Measurements from ENCODE around the gene PBXIP1. TPM values are rescaled to one million over a fixed set of nuclear protein-coding genes. Genes with fewer than 3 reads are reported as not detected.
"Not testable (repeated sequence)": the region's sequence is repeated elsewhere in the genome, so short reads cannot be mapped to it uniquely, and the experiment has no call there.

PBXIP1 gene
- total RNA-seq, 1 donor from 2014 or later, result 25.1 TPM

- Mint-ChIP-seq H3K27me3 (ENCODE audit: insufficient read depth) (peaks cover 2% of the 10 kb centered on the region), H3K36me3 (ENCODE audit: low read depth) (peaks cover 7% of the 10 kb centered on the region), H3K4me1 (ENCODE audit: low read depth) (peaks cover 40% of the 10 kb centered on the region), H3K27ac (peak overlapping the region; percentile 95), H3K9me3 (no peaks in the 10 kb centered on the region), H3K4me3 (peak overlapping the region; percentile 87)
- DNase-seq (ENCODE audit: low spot score), result no peak
- intact Hi-C loops (cut with micrococcal nuclease), result loop anchor here (1.0 to 5.0 kb wide), 9 partner anchors 9 to 592 kb away; partner anchors contain the start of genes CKS1B, FLAD1, IL6R and RUSC1
These were observed 43.9 kb upstream of the PBXIP1 start for GRCh38 chr1:154999571-155000410.

- H3K9me3 Mint-ChIP-seq, result no peaks in the 10 kb centered on the region
- H3K27ac Mint-ChIP-seq, result peak overlapping the region; percentile 92
- DNase-seq (ENCODE audit: low spot score), result no peak
- peaks cover 40% of the 10 kb centered on the region for H3K4me1 Mint-ChIP-seq (ENCODE audit: low read depth)
- peaks cover 5% of the 10 kb centered on the region for H3K36me3 Mint-ChIP-seq (ENCODE audit: low read depth)
- peaks cover 2% of the 10 kb centered on the region for H3K27me3 Mint-ChIP-seq (ENCODE audit: insufficient read depth)
- H3K4me3 Mint-ChIP-seq, result peak overlapping the region; percentile 81
- intact Hi-C loops (cut with micrococcal nuclease), result loop anchor here (1.0 to 5.0 kb wide), 6 partner anchors 9 to 517 kb away; partner anchors contain the start of gene FLAD1
These were observed 43.1 kb upstream of the PBXIP1 start for GRCh38 chr1:154998818-154999570.

- no peaks in the 10 kb centered on the region for H3K9me3 Mint-ChIP-seq
- H3K27ac Mint-ChIP-seq, result peak overlapping the region; percentile 92
- H3K4me1 Mint-ChIP-seq (ENCODE audit: low read depth), result peaks cover 42% of the 10 kb centered on the region
- H3K27me3 Mint-ChIP-seq (ENCODE audit: insufficient read depth), result peaks cover 2% of the 10 kb centered on the region
- H3K4me3 Mint-ChIP-seq, result peak overlapping the region; percentile 81
- intact Hi-C loops (cut with micrococcal nuclease), result loop anchor here (5.0 kb wide), 1 partner anchor 516 kb away; no protein-coding TSS in a partner anchor
- no peak for DNase-seq (ENCODE audit: low spot score)
- peaks cover 1% of the 10 kb centered on the region for H3K36me3 Mint-ChIP-seq (ENCODE audit: low read depth)
These were observed 42.4 kb upstream of the PBXIP1 start for GRCh38 chr1:154998201-154998780.

- peaks cover 6% of the 10 kb centered on the region for H3K36me3 Mint-ChIP-seq (ENCODE audit: low read depth)
- no peaks in the 10 kb centered on the region for H3K9me3 Mint-ChIP-seq
- peaks cover 2% of the 10 kb centered on the region for H3K27me3 Mint-ChIP-seq (ENCODE audit: insufficient read depth)
- H3K4me3 Mint-ChIP-seq, result peak overlapping the region; percentile 57
- H3K27ac Mint-ChIP-seq, result peak overlapping the region; percentile 50
- no peak for DNase-seq (ENCODE audit: low spot score)
- intact Hi-C loops (cut with micrococcal nuclease), result loop anchor here (5.0 kb wide), 1 partner anchor 515 kb away; no protein-coding TSS in a partner anchor
- H3K4me1 Mint-ChIP-seq (ENCODE audit: low read depth), result peaks cover 42% of the 10 kb centered on the region
These were observed 41.2 kb upstream of the PBXIP1 start for GRCh38 chr1:154996966-154997701.

- peaks cover 42% of the 10 kb centered on the region for H3K4me1 Mint-ChIP-seq (ENCODE audit: low read depth)
- not testable (repeated sequence) for H3K36me3 Mint-ChIP-seq (ENCODE audit: low read depth); H3K4me3 Mint-ChIP-seq; H3K9me3 Mint-ChIP-seq; DNase-seq (ENCODE audit: low spot score); H3K27me3 Mint-ChIP-seq (ENCODE audit: insufficient read depth); H3K27ac Mint-ChIP-seq
- intact Hi-C loops (cut with micrococcal nuclease), result loop anchor here (5.0 kb wide), 1 partner anchor 513 kb away; no protein-coding TSS in a partner anchor
These were observed 39.5 kb upstream of the PBXIP1 start for GRCh38 chr1:154995301-154995983.

- DNase-seq (ENCODE audit: low spot score), result no peak
- no peaks in the 10 kb centered on the region for H3K27me3 Mint-ChIP-seq (ENCODE audit: insufficient read depth)
- H3K36me3 Mint-ChIP-seq (ENCODE audit: low read depth), result peaks cover 9% of the 10 kb centered on the region
- intact Hi-C loops (cut with micrococcal nuclease), result no loop called here
- H3K27ac Mint-ChIP-seq, result peak overlapping the region; percentile 38
- H3K4me1 Mint-ChIP-seq (ENCODE audit: low read depth), result peaks cover 39% of the 10 kb centered on the region
- no peak overlapping the region for H3K4me3 Mint-ChIP-seq
- no peaks in the 10 kb centered on the region for H3K9me3 Mint-ChIP-seq
These were observed 38.7 kb upstream of the PBXIP1 start for GRCh38 chr1:154994591-154994990.

- no peak for DNase-seq (ENCODE audit: low spot score)
- no peaks in the 10 kb centered on the region for H3K9me3 Mint-ChIP-seq
- H3K36me3 Mint-ChIP-seq (ENCODE audit: low read depth), result peaks cover 11% of the 10 kb centered on the region
- H3K4me1 Mint-ChIP-seq (ENCODE audit: low read depth), result peaks cover 42% of the 10 kb centered on the region
- no peaks in the 10 kb centered on the region for H3K27me3 Mint-ChIP-seq (ENCODE audit: insufficient read depth)
- no peak overlapping the region for H3K4me3 Mint-ChIP-seq
- no peak overlapping the region for H3K27ac Mint-ChIP-seq
- intact Hi-C loops (cut with micrococcal nuclease), result no loop called here
These were observed 38.3 kb upstream of the PBXIP1 start for GRCh38 chr1:154994269-154994587.

GRCh38 chr1:154993572-154994268, 37.8 kb upstream of the PBXIP1 start, which contains the start of gene LENEP:
TSS of gene LENEP (plus strand) at chr1:154993586. CDS start at chr1:154993608, 22 bp downstream.
- Mint-ChIP-seq H3K4me1 (ENCODE audit: low read depth) (peaks cover 41% of the 10 kb centered on the region), H3K27me3 (ENCODE audit: insufficient read depth) (no peaks in the 10 kb centered on the region), H3K27ac (peak within 1 kb of the TSS; percentile 61), H3K9me3 (no peaks in the 10 kb centered on the region), H3K4me3 (no peak within 1 kb of the TSS), H3K36me3 (ENCODE audit: low read depth) (peaks cover 16% of the 10 kb centered on the region)
- intact Hi-C loops (cut with micrococcal nuclease), result no loop called here
- DNase-seq (ENCODE audit: low spot score), result no peak

- H3K27ac Mint-ChIP-seq, result peak overlapping the region; percentile 23
- H3K4me3 Mint-ChIP-seq, result no peak overlapping the region
- no peak for DNase-seq (ENCODE audit: low spot score)
- intact Hi-C loops (cut with micrococcal nuclease), result no loop called here
- H3K9me3 Mint-ChIP-seq, result no peaks in the 10 kb centered on the region
- peaks cover 18% of the 10 kb centered on the region for H3K36me3 Mint-ChIP-seq (ENCODE audit: low read depth)
- H3K27me3 Mint-ChIP-seq (ENCODE audit: insufficient read depth), result no peaks in the 10 kb centered on the region
- H3K4me1 Mint-ChIP-seq (ENCODE audit: low read depth), result peaks cover 37% of the 10 kb centered on the region
These were observed 37.0 kb upstream of the PBXIP1 start for GRCh38 chr1:154992721-154993571.

- no peak for DNase-seq (ENCODE audit: low spot score)
- Mint-ChIP-seq H3K27ac (no peak overlapping the region), H3K36me3 (ENCODE audit: low read depth) (peaks cover 17% of the 10 kb centered on the region), H3K4me3 (no peak overlapping the region), H3K9me3 (no peaks in the 10 kb centered on the region), H3K27me3 (ENCODE audit: insufficient read depth) (no peaks in the 10 kb centered on the region), H3K4me1 (ENCODE audit: low read depth) (peaks cover 27% of the 10 kb centered on the region)
- intact Hi-C loops (cut with micrococcal nuclease), result no loop called here
These were observed 34.4 kb upstream of the PBXIP1 start for GRCh38 chr1:154990276-154990675.
